ENCODE data around the gene MYF6.

The MYF6 gene

DNA sequence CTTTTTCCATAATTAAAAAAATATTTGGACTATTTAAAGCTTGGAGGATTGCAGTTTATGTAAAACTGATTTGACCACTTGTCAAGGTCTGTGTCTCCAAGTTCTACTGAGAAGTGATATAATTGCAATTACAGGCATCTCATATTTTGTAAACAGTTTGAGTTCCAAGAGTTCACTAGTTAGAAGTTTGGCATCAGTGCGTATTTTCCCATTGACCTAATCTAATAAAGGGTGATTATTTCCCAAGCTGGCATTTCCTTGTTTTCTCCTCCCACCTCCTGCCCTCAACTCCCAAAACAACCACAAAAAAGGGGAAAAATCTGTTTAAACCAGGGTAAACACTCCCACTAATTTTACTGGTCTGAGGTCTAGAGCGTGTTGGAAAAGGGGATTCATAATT, 3.0 kb upstream of the MYF6 start:
- DNase-seq (ENCODE audit: low read depth, low spot score) = no peak

DNA sequence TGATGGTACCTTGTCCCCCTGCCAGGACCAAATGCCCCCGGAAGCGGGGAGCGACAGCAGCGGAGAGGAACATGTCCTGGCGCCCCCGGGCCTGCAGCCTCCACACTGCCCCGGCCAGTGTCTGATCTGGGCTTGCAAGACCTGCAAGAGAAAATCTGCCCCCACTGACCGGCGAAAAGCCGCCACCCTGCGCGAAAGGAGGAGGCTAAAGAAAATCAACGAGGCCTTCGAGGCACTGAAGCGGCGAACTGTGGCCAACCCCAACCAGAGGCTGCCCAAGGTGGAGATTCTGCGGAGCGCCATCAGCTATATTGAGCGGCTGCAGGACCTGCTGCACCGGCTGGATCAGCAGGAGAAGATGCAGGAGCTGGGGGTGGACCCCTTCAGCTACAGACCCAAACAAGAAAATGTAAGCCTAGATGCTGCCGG, 410 bp downstream of the MYF6 start:
- DNase-seq (ENCODE audit: low read depth, low spot score) = no peak

DNA sequence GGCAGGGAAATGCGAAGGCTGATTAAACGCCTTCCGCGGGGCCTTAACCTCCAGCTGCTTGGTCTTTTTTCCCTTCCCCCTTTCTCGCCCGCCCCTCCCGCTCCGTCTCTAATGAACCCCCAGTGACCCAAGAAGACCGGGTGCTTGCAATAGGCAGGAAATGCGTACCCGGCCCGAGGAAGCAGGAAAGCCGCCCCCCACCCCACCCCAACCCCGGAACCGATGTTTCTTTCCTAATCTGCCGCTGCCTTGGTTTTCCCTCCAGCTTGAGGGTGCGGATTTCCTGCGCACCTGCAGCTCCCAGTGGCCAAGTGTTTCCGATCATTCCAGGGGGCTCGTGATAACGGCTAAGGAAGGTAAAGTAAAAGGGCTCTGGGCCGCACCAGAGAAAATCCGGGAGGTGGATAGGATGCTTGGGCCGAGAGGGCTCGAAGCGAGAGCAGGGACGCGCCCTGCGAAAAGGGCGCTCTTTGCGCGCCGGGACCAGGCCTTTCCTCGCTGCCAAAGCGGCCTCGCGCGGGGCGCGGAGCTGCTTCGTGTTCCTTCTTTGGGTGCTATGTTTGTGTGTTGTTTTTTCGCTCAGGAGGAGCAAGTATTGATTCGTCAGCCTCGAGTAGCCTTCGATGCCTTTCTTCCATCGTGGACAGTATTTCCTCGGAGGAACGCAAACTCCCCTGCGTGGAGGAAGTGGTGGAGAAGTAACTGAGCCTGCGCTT, 983 bp downstream of the MYF6 start:
- DNase-seq (ENCODE audit: low read depth, low spot score) = no peak

DNA sequence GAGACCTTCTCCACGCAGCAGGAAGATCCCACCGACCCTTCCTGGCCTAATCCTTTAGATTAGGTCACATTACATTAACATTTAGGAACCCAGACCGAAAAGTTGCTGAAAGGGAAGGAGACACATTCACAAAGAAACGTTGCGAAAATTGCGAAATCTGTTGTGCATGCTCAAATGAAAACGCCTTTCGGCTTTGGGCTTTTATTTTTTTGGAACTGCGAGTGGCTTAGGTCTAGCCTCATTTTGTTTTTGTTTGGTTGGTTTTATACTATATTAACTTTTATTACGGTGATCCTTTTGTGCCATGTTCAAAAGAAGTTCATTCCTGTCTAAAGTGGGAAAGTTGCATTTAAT, 1.5 kb downstream of the MYF6 start:
- no peak for DNase-seq (ENCODE audit: low read depth, low spot score)

DNA sequence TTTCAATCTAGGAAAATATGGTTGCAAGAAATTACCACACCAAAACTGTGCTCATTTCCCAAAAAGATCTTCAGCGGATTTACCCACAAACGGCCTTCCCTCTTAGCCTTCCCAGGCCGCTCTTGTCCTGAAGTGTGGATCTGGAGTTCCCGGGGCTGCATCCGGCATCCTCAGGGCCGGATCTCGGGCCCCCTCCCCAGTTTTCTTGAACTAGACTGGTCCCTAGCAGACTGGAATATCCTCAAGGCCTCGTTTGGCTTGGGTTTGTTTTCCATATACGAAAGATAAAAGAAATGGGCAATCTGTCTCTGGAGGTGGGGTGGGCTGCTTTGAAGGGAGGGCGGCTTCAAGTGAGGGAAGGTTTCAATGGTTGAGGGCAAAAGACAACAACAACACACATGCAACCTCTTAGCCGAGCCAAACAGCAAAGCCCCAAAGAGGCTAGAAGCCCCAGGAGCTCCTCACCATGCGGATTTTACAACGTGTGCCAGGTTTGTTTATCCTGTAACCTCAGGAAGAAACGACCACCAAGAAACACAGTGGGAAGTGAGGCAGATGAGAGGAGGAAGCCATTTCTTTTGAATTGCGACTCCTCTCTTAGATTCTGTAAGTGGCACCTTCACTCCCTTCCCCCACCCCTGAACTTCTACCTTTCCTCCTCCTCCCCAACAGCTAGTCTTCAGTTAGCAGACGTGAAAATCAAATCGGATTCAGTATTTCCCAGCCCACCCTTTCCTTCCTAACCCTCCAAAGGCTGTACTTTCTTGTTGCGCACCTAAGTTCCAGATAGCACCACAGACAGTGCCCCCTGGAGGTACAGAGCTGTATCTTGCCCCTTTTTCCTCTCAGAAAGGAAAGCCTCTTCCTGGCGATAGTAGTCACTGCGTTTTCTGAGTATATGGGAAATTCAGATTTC, 2.6 kb downstream of the MYF6 start:
- no peak for DNase-seq (ENCODE audit: low read depth, low spot score)

DNA sequence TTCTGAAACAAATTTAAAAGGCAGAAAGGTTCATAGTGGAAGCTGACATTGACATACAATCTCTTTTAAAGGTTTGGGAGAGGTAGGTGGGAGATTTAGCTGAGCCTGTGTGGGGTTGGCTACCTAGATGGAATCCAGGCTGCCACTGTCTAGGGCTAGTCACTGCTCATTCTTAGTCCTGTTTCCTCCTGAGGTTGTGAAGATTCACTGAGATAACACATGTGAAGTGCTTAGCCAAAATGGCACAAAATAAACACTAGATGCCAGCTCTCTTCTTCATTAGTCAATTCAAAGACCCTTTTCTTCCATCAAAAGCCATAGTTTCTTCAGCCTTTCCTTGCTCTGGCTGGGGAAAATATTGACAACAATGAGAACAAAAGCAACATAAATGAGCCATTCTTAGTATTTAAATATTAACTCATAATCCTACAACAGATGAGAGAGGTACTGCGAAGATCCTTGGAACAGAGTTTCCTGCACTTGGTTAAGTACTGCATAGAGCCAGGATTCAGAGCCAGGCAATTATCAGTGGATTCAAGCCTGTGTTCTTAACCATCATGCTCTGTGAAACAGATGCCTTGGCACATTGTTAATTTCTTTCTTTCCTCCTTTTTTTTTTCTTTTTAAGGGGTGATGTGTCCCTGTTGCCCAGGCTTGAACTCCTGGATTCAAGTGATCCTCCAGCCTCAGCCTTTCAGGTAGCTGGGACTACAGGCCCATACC, 3.5 kb downstream of the MYF6 start:
- DNase-seq (ENCODE audit: low read depth, low spot score) = no peak

DNA sequence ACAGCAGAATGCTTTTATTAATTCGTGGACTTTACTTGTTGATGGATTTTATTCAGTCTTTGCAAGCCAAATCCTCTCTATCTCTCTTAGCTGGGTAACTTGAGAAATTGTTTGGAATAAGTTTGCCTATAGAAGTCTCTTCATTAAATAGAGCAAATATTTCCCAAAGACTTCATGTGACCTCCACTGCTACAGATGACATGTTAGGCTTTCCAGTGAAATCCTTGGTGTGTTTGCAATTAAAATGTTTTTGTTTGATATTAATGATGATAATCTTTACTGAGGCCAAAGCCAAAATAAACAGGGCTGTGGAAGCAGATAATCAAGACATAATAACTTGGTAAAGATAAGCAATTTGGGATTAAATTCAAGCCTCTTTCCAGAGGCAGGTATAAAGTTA, 4.4 kb downstream of the MYF6 start:
- no peak for DNase-seq (ENCODE audit: low read depth, low spot score)

DNA sequence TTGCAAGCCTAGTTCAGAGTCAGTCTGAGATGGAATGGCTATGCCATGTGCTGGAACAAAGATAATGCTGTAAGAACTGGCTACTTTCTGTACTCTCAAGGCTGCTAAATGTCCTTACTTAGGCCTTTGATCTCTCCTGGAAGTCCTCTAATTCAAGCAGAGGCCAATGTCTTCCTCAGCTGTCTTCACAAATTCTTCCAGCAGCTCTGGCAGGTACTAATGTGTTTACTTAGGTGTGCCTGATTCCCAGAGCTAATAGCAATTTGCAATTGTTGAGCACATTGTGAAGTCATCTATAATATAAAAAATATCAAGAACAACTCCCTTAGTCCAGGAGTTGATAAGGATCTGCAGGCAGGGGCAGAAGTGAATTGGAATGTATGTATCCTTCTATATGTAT, 5.4 kb downstream of the MYF6 start:
- DNase-seq (ENCODE audit: low read depth, low spot score) = no peak

DNA sequence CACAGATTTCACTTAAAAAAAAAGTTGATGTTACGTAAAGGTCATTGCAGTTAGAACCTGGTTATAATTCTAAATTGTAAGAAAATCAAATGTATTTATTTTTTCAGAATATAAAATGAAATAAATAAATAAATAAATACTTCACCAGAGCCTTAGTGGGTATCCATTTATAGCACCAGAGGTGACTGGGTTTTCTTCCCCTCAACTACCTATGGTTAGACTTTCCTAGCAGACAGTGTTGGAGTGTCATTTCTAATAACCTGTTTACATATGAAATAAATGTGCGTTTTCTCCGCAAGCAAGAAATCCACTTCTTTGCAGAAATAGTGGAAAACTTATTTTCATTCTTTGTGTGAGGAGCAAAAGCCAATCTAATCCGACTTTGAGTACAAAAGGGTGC, 6.0 kb downstream of the MYF6 start:
- no peak for DNase-seq (ENCODE audit: low read depth, low spot score)

DNA sequence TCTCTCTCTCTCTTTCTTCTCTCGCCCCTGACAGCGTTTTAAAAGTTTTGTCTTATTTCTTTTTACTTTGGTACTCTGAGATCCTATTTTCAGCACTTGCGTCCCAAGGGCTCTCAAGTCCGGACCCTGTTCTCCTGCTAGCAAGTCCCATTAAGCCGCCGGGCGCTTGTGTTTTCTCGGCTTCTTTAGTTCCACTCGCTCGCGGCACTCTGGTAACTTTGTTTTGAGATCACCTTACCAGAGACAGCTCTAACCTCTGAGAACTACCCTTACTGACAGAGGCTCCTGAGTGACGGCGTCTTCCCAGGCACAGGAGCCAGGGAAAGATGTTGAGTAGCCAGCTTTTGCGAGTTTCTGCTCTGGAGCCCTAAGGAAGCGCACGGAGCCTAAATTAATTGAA, 6.6 kb downstream of the MYF6 start:
- DNase-seq (ENCODE audit: low read depth, low spot score) = no peak

DNA sequence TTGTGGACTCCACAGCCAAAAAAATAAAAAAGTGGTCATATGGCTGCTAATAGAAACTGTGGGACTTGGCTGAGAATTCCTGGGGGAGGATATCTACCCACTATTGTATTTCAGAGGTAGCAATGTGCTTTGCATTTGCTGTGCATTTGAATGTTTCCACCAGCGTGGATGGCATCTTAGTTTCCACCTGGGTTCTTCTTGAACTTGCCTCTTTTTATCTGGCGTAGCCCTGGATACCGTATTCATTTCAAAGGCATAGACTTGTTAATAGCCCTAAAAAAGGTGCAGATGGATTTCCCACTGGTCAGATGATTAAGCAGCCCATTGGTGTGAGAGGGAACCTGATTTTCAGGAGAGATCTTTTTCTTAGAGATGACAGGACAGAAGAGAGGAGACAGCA, 7.4 kb downstream of the MYF6 start:
- no peak for DNase-seq (ENCODE audit: low read depth, low spot score)

DNA sequence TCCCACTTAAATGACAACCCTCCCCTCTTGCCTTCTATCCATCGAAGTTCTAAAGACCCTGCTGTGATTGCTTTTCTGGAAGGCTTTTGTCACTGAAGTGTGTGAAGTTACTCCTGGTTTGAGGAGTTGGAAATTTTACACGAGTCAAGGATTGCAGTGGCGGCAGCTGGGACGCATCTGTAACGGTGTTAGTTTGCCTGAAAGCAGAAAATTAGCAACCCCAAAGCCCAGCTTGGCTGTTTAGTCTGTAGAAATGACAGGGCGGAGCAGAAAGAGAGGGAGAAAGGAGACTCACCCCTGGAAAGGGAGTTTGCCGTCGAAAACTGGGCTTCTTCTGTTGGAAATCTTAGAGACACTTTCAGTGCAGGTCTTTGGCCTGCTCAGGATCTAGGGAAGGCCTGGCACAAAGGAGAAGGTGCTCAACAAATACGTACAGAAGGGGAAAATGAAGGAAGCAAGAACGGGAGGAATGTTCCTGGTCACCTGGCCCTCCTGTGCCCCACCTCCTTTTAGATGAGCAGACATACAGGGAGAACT, 8.3 kb downstream of the MYF6 start:
- no peak for DNase-seq (ENCODE audit: low read depth, low spot score)

DNA sequence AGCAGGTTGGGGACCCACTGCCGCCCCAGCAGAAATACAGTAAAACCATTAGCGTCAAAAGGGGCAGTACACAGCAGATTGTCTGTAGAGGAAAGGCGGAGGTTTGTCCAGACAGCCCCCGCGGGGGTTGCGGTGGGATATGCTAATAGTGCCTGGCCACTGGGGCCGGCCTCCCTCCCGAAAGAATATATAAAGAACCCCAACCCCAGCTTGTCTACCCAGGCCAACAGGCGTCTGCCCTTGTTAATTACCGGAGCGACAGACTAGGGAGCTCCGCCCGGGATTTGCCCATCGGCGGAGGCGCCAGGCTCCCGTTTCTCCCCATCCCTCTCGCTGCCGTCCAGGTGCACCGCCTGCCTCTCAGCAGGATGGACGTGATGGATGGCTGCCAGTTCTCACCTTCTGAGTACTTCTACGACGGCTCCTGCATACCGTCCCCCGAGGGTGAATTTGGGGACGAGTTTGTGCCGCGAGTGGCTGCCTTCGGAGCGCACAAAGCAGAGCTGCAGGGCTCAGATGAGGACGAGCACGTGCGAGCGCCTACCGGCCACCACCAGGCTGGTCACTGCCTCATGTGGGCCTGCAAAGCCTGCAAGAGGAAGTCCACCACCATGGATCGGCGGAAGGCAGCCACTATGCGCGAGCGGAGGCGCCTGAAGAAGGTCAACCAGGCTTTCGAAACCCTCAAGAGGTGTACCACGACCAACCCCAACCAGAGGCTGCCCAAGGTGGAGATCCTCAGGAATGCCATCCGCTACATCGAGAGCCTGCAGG, 9.4 kb downstream of the MYF6 start, which contains the start of gene MYF5:
Gene MYF5 (plus strand): TSS at position 217 of the 774 bp plus-strand sequence. CDS start 152 bp downstream, at position 369.
- DNase-seq (ENCODE audit: low read depth, low spot score) = no peak

DNA sequence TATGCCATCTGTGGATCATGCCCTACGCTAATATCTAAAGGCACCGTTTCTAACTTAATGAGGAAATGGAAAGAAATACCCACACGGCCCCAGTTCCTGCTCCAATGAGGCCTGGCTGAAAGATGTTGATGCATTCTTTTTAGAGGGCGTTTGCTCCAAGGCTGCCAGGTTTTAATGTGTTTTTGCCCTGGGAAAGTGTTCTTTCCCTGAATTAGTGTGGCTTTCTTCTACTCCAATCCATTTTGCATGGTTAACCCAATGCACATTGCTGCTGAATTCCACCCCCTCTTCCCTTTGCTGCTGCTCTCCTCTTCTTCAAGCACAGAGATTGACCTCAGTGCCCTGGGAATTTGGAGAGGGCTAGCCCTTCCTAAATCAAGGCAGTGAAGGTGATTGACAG, 10.4 kb downstream of the MYF6 start:
- no peak for DNase-seq (ENCODE audit: low read depth, low spot score)

DNA sequence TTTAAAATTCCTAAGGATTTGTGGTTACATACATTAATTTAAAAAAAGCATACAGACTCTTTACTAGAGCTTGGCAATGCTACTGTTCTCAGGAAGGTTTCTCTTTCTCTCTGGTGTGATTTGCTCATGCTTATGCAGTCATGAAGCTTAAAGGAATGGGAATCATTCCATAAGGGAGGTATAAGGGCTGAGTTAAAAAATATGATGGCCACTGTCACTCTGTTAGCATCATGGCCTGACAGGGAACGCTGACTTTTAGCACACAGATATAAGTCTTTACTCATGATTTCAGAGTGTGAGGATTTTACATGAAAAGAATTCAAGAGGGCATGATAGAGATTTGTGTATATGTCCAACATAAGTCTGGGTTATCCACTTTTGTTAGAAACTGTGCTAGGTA, 13.1 kb downstream of the MYF6 start:
- no peak for DNase-seq (ENCODE audit: low read depth, low spot score)

DNA sequence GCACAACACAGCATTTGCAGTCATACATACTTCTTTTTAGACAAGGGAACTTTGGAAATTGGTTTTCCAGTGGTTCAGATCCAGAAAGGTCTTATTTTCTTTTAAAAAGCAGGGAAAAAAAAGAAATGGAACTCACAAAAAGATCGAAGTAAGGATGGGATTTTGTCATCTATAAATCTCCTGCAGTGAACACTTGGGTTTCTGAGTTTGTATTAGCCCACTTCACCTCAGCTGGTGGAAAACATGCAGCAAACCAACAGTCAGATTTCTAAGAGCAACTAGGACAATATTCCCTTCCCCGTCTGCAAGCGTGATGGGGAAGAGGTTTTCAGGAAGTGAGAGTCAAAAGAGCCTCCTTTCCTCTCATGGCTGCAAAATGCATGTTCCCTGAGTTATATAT, 13.9 kb downstream of the MYF6 start:
- no peak for DNase-seq (ENCODE audit: low read depth, low spot score)

DNA sequence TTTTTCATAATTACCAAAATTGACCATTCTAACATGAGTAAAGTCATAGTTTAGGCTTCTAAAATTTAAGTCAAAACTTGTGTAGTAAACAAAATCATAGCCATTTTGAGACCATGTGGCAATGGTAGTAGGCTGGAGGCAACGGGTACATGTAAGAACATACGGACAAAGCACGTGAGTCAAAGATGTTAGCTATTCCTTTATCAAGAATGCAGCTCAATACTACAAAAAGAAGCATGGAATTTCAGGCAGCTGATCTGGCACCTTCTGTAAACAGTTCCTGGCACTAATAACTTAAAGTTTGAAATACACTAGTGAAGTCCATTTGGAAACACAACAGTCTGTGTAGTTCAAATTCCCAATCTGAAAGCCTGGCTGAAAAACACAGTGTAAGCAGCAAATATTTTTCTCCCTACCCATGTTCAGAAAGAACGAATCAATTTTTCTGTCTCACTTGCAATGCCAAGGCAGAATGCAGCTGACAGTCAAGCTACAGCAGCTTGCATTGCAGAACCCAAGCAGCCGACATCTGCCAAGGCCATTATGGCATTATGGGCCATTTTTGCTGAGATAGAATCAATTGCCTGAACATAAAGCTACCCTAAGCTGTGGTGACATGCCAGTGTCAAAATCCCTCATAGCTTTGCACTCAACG, 38.5 kb downstream of the MYF6 start:
- no peak for DNase-seq (ENCODE audit: low read depth, low spot score)

DNA sequence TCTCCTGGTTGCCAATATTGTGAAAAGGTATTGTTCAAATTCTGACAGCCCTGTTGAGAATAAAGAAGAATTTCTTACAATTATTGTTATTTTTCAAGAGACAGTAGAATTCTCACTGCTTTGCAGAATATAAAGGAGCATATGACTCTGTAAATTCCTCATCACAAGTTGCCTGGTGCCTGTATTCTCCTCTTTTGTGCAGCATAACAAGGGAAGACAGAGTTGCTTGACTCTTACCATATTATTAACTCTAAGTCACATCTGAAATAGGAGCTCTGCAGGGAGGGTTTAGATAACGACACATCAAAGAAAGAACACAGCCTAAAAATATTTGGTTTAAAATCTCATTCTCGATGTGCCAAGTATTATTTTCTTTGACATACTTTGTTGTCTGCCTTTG, 40.4 kb downstream of the MYF6 start:
- DNase-seq (ENCODE audit: low read depth, low spot score) = no peak

DNA sequence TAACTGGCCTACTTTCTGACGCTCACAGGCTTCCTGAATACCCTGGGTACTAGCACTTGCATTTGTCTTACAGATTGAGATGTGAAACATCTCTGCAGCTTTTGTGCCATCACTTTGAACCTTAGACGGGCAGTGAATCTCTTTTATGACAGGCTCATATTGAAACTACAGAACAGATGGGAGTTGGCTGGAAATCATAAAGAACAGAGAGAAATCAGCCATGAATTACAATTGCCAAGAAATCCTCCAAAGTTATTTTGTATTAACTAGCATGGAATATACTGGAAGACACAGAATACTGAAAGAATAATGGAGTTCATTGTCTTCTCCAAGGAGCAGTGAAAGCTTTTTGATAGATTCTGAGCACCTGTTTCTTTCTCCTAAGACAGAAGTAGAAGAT, 42.0 kb downstream of the MYF6 start:
- no peak for DNase-seq (ENCODE audit: low read depth, low spot score)

DNA sequence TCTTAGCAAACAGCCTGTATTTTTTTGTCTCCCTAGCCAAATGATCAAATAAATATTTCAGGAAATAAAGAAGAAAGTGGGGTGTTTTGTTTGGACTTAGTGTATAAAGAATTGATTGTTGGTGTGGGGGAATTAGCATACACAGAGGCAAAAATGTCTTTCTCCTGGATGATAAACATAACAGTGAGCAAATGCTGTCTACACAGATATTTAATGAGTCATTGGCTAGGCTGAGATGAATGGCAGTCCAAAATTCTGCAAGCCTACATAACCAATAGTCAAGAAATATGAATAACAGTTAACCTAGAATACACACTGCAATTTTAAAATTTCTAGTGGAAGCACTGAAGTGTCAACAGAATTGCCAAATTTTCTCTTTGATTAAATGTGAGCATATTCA, 45.0 kb downstream of the MYF6 start:
- no peak for DNase-seq (ENCODE audit: low read depth, low spot score)

DNA sequence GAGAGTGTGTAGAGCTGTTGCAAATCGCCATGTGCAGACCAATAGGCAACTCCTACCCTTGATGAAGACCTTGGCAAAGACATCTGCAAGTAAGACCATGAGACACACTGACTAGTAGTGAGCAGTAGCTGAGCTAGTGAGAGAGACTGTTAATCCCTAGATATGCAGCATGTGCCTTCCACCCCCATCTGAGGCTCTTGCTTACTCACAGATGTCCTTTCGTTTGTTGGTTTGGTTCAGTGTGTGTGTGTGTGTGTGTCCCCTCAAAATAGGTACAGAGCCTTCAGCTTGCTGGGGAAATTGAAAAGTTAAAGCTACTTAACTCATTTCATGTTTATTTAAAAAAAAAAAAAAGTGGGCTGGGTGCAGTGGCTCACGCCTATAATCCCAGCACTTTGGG, 46.8 kb downstream of the MYF6 start:
- no peak for DNase-seq (ENCODE audit: low read depth, low spot score)

Measured in smooth muscle cell of the brain vasculature (primary cell).